ENCODE measurements around the gene SLC38A8. TPM values are rescaled to one million over a fixed set of nuclear protein-coding genes. Genes with fewer than 3 reads are reported as not detected.
A peak's percentile ranks its signal among the peaks of the same experiment; 100 is the strongest.

The SLC38A8 gene
- total RNA-seq, 1 donor from 2014 or later, result not detected

GRCh38 chr16:84000989-84001642, 41.5 kb downstream of the SLC38A8 start:
- no peak for DNase-seq (ENCODE audit: low spot score)

GRCh38 chr16:83998091-83998490, 44.5 kb downstream of the SLC38A8 start:
- DNase-seq (ENCODE audit: low spot score), result no peak

- DNase-seq (ENCODE audit: low spot score), result no peak
Observed at GRCh38 chr16:83996481-83997252, 45.9 kb downstream of the SLC38A8 start.

- DNase-seq (ENCODE audit: low spot score), result peak; percentile 13
Observed at GRCh38 chr16:83995754-83996153, 46.8 kb downstream of the SLC38A8 start.

- no peak for DNase-seq (ENCODE audit: low spot score)
Observed at GRCh38 chr16:83994703-83995102, 47.9 kb downstream of the SLC38A8 start.

- DNase-seq (ENCODE audit: low spot score), result peak; percentile 11
Observed at GRCh38 chr16:83994087-83994486, 48.5 kb downstream of the SLC38A8 start.

GRCh38 chr16:83992624-83993023, 50.0 kb downstream of the SLC38A8 start:
- DNase-seq (ENCODE audit: low spot score), result peak; percentile 30

- no peak for DNase-seq (ENCODE audit: low spot score)
Observed at GRCh38 chr16:83990492-83990891, 52.1 kb downstream of the SLC38A8 start.

GRCh38 chr16:83989300-83989699, 53.3 kb downstream of the SLC38A8 start:
- no peak for DNase-seq (ENCODE audit: low spot score)

- DNase-seq (ENCODE audit: low spot score), result no peak
Observed at GRCh38 chr16:83983491-83983890, 59.1 kb downstream of the SLC38A8 start.

- no peak for DNase-seq (ENCODE audit: low spot score)
Observed at GRCh38 chr16:83981799-83982198, 60.8 kb downstream of the SLC38A8 start.

GRCh38 chr16:83980794-83981193, 61.8 kb downstream of the SLC38A8 start:
- no peak for DNase-seq (ENCODE audit: low spot score)

GRCh38 chr16:83979441-83979840, 63.2 kb downstream of the SLC38A8 start:
- DNase-seq (ENCODE audit: low spot score), result no peak

GRCh38 chr16:83978401-83978904, 64.1 kb downstream of the SLC38A8 start:
- DNase-seq (ENCODE audit: low spot score), result no peak

- no peak for DNase-seq (ENCODE audit: low spot score)
Observed at GRCh38 chr16:83977056-83977815, 65.4 kb downstream of the SLC38A8 start.

- no peak for DNase-seq (ENCODE audit: low spot score)
Observed at GRCh38 chr16:83975590-83976260, 66.9 kb downstream of the SLC38A8 start.

GRCh38 chr16:83974475-83974874, 68.1 kb downstream of the SLC38A8 start:
- no peak for DNase-seq (ENCODE audit: low spot score)

- no peak for DNase-seq (ENCODE audit: low spot score)
Observed at GRCh38 chr16:83973581-83974385, 68.8 kb downstream of the SLC38A8 start.

GRCh38 chr16:83973077-83973476, 69.5 kb downstream of the SLC38A8 start:
- no peak for DNase-seq (ENCODE audit: low spot score)

GRCh38 chr16:83972256-83973008, 70.2 kb downstream of the SLC38A8 start:
- DNase-seq (ENCODE audit: low spot score), result no peak
